ENCODE results near the gene RFX8.
"Not testable (repeated sequence)": the region's sequence is repeated elsewhere in the genome, so short reads cannot be mapped to it uniquely, and the experiment has no call there.

Gene RFX8

DNA sequence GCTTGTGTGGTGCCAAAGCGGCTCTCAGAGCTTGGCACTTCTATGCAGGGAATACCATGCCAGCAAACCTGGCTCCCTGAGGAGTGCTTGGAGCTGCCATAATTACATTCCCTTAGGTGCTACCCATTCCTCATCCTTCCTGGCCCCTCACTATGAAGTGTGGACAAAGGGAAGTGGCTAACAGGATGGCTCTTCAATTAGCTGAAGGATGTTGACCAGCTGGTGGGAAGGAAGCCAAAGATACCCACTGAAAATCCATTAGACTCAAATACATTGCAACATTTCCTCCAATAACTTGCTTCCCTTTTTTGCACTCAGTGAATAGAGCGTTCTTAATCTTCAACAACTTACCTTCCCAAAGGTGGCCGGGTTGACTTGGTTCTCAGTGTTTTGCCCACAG lies 8.5 kb downstream of the RFX8 start:
- Histone ChIP-seq H3K9me3 (ENCODE audit: control insufficient read depth, low read depth, low read length) (no peaks in the 10 kb centered on the region), H3K9ac (ENCODE audit: low read length) (no peak overlapping the region), H3K4me3 (ENCODE audit: low read length) (no peak overlapping the region), H3K36me3 (ENCODE audit: control insufficient read depth, low read depth, low read length) (no peaks in the 10 kb centered on the region), H3K27me3 (ENCODE audit: control insufficient read depth, insufficient read depth, low read length) (no peaks in the 10 kb centered on the region), H3K4me1 (ENCODE audit: control insufficient read depth, low read depth, low read length) (peaks cover 15% of the 10 kb centered on the region), H3K27ac (ENCODE audit: low read length) (no peak overlapping the region)

DNA sequence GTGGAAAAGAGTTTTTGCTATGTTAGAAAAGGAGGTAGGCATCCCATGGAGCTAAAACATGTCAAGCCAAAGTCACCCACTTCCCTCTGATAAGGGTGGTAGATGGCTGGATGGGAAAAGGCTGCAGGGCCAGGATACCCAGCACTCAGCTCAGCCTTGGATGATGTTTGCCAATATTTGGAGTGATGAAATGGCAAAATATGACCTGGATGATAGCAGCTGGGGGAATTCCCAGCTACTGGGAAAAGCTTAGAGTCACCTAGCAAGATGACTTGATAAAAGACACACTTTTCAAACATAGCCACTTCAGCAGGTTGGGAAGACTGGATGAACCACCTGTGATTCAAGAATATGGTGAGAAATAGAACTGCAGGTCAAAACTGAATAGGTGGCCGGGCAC lies 10.1 kb downstream of the RFX8 start:
- peaks cover 15% of the 10 kb centered on the region for H3K4me1 ChIP-seq (ENCODE audit: control insufficient read depth, low read depth, low read length)
- H3K4me3 ChIP-seq (ENCODE audit: low read length), result no peak overlapping the region
- no peaks in the 10 kb centered on the region for H3K27me3 ChIP-seq (ENCODE audit: control insufficient read depth, insufficient read depth, low read length)
- H3K9ac ChIP-seq (ENCODE audit: low read length), result no peak overlapping the region
- H3K9me3 ChIP-seq (ENCODE audit: control insufficient read depth, low read depth, low read length), result no peaks in the 10 kb centered on the region
- no peaks in the 10 kb centered on the region for H3K36me3 ChIP-seq (ENCODE audit: control insufficient read depth, low read depth, low read length)
- no peak overlapping the region for H3K27ac ChIP-seq (ENCODE audit: low read length)

DNA sequence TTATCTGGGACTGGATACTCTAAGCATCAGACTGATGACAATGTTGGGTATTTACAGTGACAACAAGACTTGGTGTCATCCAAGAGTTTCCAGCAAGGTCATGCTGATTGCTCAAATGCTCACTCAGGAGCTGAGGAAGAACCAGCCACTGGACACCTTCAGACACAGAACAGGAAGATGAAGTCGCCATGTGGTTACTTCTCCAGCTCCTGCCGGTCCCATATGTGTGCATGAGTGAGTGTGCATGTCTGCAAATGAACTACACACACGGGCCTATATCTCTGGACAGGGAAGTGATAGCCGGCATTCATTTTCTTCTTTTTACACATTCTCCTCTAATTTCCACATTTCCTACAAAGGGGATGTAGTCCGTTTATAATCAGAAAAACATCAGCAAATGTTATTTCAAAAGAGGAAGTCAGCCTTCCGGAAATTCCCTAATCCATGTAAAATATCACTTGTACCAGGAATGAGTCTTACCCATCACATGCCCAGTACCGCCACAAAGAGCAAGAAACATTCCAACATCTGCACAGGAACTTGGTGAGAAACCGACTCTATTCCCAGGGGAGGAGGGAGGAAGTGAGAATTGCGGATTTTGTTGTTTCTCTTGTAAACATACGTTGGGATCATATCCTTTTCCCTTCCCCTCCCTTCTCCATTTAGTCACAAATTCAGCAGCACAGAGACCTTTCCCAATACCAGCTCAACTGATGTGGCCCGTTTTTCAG lies 10.8 kb downstream of the RFX8 start:
- no peaks in the 10 kb centered on the region for H3K36me3 ChIP-seq (ENCODE audit: control insufficient read depth, low read depth, low read length)
- peaks cover 15% of the 10 kb centered on the region for H3K4me1 ChIP-seq (ENCODE audit: control insufficient read depth, low read depth, low read length)
- no peak overlapping the region for H3K27ac ChIP-seq (ENCODE audit: low read length)
- no peaks in the 10 kb centered on the region for H3K9me3 ChIP-seq (ENCODE audit: control insufficient read depth, low read depth, low read length)
- no peak overlapping the region for H3K4me3 ChIP-seq (ENCODE audit: low read length)
- H3K27me3 ChIP-seq (ENCODE audit: control insufficient read depth, insufficient read depth, low read length), result no peaks in the 10 kb centered on the region
- no peak overlapping the region for H3K9ac ChIP-seq (ENCODE audit: low read length)

DNA sequence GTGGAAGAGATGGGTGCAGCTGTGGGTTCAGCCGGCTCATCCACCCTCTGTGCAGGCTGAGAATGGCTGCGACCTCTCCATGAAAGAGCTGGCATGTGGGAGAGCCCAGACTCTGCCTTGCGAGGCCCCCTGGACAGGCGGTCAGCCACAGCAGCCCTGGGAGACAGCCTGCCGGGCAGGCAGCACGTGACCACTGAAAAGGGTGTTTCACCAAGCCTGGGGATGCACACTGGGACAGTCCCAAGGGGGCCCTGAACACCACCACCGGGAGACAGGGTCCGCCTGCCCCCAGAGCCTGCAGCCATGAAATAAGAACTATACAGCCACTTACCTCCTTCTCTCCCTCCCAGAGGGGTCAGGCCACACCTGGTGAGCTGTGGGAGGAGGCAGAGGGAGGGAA lies 11.5 kb downstream of the RFX8 start:
- Histone ChIP-seq H3K36me3 (ENCODE audit: control insufficient read depth, low read depth, low read length) (no peaks in the 10 kb centered on the region), H3K27ac (ENCODE audit: low read length) (no peak overlapping the region), H3K4me1 (ENCODE audit: control insufficient read depth, low read depth, low read length) (peaks cover 15% of the 10 kb centered on the region), H3K9me3 (ENCODE audit: control insufficient read depth, low read depth, low read length) (no peaks in the 10 kb centered on the region), H3K27me3 (ENCODE audit: control insufficient read depth, insufficient read depth, low read length) (no peaks in the 10 kb centered on the region), H3K4me3 (ENCODE audit: low read length) (no peak overlapping the region), H3K9ac (ENCODE audit: low read length) (no peak overlapping the region)

DNA sequence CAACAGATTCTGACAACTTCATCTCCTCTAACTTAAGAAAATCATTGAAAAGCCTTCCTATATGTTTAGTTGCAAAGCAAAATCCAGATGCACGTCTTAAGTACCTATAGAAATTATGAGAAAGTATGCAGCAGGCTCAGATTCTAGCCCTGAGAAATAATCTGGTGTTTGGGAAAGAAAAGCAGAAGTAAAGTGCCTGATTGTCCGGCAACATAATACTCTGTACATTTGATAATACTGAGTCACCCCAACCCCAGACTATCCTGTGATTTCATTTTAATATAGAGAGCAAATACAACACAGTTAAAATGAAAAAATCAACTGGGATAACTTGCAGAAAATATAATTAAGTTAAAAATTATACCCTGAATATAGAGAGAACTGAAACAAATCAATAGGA lies 13.5 kb downstream of the RFX8 start:
- Histone ChIP-seq H3K4me1 (ENCODE audit: control insufficient read depth, low read depth, low read length) (peaks cover under 1% of the 10 kb centered on the region), H3K27ac (ENCODE audit: low read length) (no peak overlapping the region), H3K9ac (ENCODE audit: low read length) (no peak overlapping the region), H3K36me3 (ENCODE audit: control insufficient read depth, low read depth, low read length) (no peaks in the 10 kb centered on the region), H3K9me3 (ENCODE audit: control insufficient read depth, low read depth, low read length) (no peaks in the 10 kb centered on the region), H3K27me3 (ENCODE audit: control insufficient read depth, insufficient read depth, low read length) (no peaks in the 10 kb centered on the region), H3K4me3 (ENCODE audit: low read length) (no peak overlapping the region)

DNA sequence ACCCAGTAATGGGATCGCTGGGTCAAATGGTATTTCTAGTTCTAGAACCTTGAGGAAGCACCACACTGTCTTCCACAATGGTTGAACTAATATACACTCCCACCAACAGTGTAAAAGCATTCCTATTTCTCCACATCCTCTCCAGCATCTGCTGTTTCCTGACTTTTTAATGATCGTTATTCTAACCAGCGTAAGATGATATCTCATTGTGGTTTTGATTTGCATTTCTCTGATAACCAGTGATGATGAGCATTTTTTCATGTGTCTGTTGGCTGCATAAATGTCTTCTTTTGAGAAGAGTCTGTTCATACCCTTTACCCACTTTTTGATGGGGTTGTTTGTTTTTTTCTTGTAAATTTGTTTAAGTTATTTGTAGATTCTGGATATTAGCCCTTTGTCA lies 20.5 kb downstream of the RFX8 start:
- not testable (repeated sequence) for H3K9me3 ChIP-seq (ENCODE audit: control insufficient read depth, low read depth, low read length); H3K4me1 ChIP-seq (ENCODE audit: control insufficient read depth, low read depth, low read length); H3K27ac ChIP-seq (ENCODE audit: low read length); H3K27me3 ChIP-seq (ENCODE audit: control insufficient read depth, insufficient read depth, low read length); H3K4me3 ChIP-seq (ENCODE audit: low read length); H3K9ac ChIP-seq (ENCODE audit: low read length); H3K36me3 ChIP-seq (ENCODE audit: control insufficient read depth, low read depth, low read length)

DNA sequence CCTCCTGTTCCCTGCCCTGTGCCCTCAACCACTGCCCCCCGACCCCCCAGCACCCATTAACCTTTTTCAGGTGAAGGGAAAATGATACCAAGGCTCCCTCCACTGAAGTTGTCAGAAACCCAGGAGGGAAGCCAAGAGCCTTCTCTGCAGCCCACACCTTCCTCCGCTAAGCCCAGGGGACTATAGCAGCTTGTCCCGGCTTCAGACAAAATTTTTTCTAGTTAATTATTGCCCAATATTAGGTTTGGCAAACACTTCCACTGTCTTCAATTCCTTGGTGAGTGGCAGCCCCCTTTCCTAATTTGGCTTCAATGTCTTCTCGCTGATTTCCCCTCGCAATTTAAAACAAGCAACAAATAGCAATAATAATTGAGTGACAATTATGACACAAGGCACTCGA lies 23.9 kb downstream of the RFX8 start:
- H3K9me3 ChIP-seq (ENCODE audit: control insufficient read depth, low read depth, low read length), result no peaks in the 10 kb centered on the region
- H3K4me3 ChIP-seq (ENCODE audit: low read length), result no peak overlapping the region
- H3K9ac ChIP-seq (ENCODE audit: low read length), result no peak overlapping the region
- no peaks in the 10 kb centered on the region for H3K36me3 ChIP-seq (ENCODE audit: control insufficient read depth, low read depth, low read length)
- H3K4me1 ChIP-seq (ENCODE audit: control insufficient read depth, low read depth, low read length), result no peaks in the 10 kb centered on the region
- no peaks in the 10 kb centered on the region for H3K27me3 ChIP-seq (ENCODE audit: control insufficient read depth, insufficient read depth, low read length)
- no peak overlapping the region for H3K27ac ChIP-seq (ENCODE audit: low read length)

DNA sequence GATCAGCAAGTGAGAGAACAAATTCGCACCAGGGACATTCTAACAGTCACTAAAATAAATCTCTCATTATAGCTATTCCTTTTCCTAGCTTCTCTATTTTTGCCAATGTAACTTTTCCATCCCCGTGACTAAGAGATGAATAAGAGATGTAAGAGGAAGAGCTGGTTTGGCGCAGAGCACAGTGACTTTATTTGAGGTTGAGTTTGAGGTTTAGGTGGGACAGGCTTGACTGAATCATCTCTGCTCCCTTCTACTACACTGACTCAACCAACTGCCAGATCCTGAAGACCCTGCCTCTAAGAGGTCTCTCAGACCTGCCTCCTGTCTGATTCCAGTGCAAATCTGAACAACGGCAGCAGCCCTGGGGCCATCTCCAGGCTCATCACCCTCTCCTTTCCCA lies 28.0 kb downstream of the RFX8 start:
- H3K4me1 ChIP-seq (ENCODE audit: control insufficient read depth, low read depth, low read length), result no peaks in the 10 kb centered on the region
- H3K27ac ChIP-seq (ENCODE audit: low read length), result no peak overlapping the region
- H3K27me3 ChIP-seq (ENCODE audit: control insufficient read depth, insufficient read depth, low read length), result no peaks in the 10 kb centered on the region
- H3K9me3 ChIP-seq (ENCODE audit: control insufficient read depth, low read depth, low read length), result no peaks in the 10 kb centered on the region
- H3K9ac ChIP-seq (ENCODE audit: low read length), result no peak overlapping the region
- H3K4me3 ChIP-seq (ENCODE audit: low read length), result no peak overlapping the region
- no peaks in the 10 kb centered on the region for H3K36me3 ChIP-seq (ENCODE audit: control insufficient read depth, low read depth, low read length)

DNA sequence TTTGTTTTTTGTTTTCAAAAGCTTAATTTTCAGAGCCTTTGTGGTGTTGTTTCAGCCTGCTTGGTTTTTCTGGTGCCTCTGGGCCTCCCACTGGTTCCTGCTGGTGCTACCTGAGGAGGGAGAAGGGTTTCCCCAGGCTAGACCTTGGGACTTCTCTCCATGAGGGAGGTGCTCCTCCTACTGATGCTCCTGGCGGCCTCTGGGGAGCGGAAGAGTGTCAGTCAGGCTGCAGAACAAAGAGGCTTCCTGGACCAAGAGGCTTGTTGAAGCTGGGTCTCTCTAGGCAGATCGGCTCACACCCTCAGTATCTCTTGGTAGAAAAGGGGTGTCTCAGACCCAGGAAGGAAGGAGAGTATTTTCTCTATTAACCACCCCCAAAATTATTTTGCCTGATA lies 32.2 kb downstream of the RFX8 start:
- no peak overlapping the region for H3K27ac ChIP-seq (ENCODE audit: low read length)
- H3K4me1 ChIP-seq (ENCODE audit: control insufficient read depth, low read depth, low read length), result no peaks in the 10 kb centered on the region
- H3K36me3 ChIP-seq (ENCODE audit: control insufficient read depth, low read depth, low read length), result no peaks in the 10 kb centered on the region
- no peaks in the 10 kb centered on the region for H3K27me3 ChIP-seq (ENCODE audit: control insufficient read depth, insufficient read depth, low read length)
- H3K9ac ChIP-seq (ENCODE audit: low read length), result no peak overlapping the region
- no peaks in the 10 kb centered on the region for H3K9me3 ChIP-seq (ENCODE audit: control insufficient read depth, low read depth, low read length)
- no peak overlapping the region for H3K4me3 ChIP-seq (ENCODE audit: low read length)

DNA sequence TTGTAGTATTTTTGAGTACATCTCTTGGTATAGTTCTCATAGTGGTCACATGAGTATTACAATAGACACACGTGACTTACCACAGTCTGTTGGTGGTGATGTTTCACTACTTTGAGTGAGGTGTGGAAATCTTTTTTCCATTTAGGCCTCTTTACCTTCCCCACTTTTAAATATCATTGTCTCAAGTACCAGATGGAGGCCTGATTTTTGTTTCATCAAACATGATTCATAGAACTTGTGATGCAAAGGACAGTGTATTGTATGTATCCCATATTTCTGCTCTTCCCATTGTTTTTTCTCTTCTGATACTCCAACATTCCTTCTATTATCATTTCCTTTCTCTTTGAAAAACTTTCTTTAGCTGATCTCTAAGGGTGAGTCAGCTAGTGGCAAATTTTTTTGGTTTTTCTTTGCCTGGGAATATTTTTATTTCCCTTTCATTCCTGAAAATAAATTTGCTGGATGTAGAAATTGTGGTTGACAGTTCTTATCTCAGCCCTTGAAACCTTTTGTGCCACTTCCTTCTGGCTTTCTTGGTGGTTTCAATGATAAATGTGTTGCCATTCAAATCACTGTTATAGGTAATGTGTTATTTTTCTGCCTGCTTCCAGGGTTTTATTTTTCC lies 32.8 kb downstream of the RFX8 start:
- no peaks in the 10 kb centered on the region for H3K36me3 ChIP-seq (ENCODE audit: control insufficient read depth, low read depth, low read length)
- no peaks in the 10 kb centered on the region for H3K4me1 ChIP-seq (ENCODE audit: control insufficient read depth, low read depth, low read length)
- H3K27ac ChIP-seq (ENCODE audit: low read length), result no peak overlapping the region
- no peaks in the 10 kb centered on the region for H3K27me3 ChIP-seq (ENCODE audit: control insufficient read depth, insufficient read depth, low read length)
- no peak overlapping the region for H3K9ac ChIP-seq (ENCODE audit: low read length)
- no peaks in the 10 kb centered on the region for H3K9me3 ChIP-seq (ENCODE audit: control insufficient read depth, low read depth, low read length)
- no peak overlapping the region for H3K4me3 ChIP-seq (ENCODE audit: low read length)

DNA sequence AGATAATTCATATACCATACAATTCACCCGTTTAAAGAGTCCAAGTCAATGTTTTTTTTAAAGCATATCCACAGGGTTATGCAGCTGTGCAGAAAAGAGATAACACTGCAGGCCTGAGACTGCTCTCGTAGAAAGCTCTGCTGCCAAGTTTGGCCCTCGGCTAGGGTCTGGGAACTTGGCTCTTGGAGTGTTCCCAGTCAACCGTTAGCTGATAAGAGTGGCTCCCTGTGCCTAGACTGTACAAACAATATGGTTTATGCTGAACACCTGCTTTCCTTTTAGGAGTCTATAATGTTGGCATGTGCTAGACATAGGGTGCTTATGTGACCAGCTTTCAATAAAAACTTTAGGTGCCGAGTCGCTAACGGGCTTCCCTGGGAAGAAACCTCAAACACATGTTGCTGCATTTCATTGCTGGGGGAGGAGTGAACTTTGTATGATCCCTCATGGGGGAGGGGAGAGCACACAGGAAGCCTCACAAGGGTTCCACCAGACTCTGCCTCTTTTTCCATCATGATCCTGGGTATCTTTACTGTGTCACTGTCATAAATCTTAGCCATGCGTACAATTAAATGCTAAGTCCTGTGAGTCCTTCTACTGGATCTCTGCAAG lies 34.7 kb downstream of the RFX8 start:
- Histone ChIP-seq H3K4me3 (ENCODE audit: low read length) (no peak overlapping the region), H3K27me3 (ENCODE audit: control insufficient read depth, insufficient read depth, low read length) (no peaks in the 10 kb centered on the region), H3K9me3 (ENCODE audit: control insufficient read depth, low read depth, low read length) (no peaks in the 10 kb centered on the region), H3K27ac (ENCODE audit: low read length) (no peak overlapping the region), H3K4me1 (ENCODE audit: control insufficient read depth, low read depth, low read length) (peaks cover 3% of the 10 kb centered on the region), H3K36me3 (ENCODE audit: control insufficient read depth, low read depth, low read length) (no peaks in the 10 kb centered on the region), H3K9ac (ENCODE audit: low read length) (no peak overlapping the region)

DNA sequence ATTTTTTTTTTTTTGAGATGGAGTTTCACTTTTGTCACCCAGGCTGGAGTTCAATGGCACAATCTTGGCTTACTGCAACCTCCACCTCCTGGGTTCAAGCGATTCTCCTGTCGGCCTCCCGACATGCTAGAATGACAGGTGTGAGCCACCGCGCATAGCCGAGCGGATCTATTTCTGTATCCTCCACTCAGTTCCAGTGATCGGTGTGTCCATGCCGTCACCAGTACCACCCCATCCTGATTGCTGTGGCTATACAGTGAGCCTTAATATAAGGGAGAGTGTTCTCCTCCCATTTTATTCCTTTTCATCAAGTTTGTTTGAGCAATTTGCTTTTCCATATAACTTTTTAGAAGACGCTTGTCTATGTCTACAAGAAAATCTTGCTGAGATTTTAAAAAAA lies 35.2 kb downstream of the RFX8 start:
- no peak overlapping the region for H3K4me3 ChIP-seq (ENCODE audit: low read length)
- H3K27me3 ChIP-seq (ENCODE audit: control insufficient read depth, insufficient read depth, low read length), result peaks cover under 1% of the 10 kb centered on the region
- no peaks in the 10 kb centered on the region for H3K36me3 ChIP-seq (ENCODE audit: control insufficient read depth, low read depth, low read length)
- H3K4me1 ChIP-seq (ENCODE audit: control insufficient read depth, low read depth, low read length), result peaks cover 8% of the 10 kb centered on the region
- no peaks in the 10 kb centered on the region for H3K9me3 ChIP-seq (ENCODE audit: control insufficient read depth, low read depth, low read length)
- H3K27ac ChIP-seq (ENCODE audit: low read length), result no peak overlapping the region
- no peak overlapping the region for H3K9ac ChIP-seq (ENCODE audit: low read length)

All from iPS-18a (cell line).